Testis (tissue), 2 donors: ENCODE data around the gene ZNF692.

ENCODE experiments used
- POLR2A ChIP-seq: fragments of 450-650 bp; IDR thresholded peaks from one replicate; pipeline ENCODE4 v1.6.1; 2017; ENCODE audit warnings: antibody characterized with exemption, mild to moderate bottlenecking, moderate library complexity
- TF ChIP-seq, protein P1 (sequence below), 3 experiments: fragments of 450-650 bp in 2 of 3; fragments of 200-600 bp in 1 of 3; sonication (generic) in 1 of 3; IDR thresholded peaks; one replicate each; pipeline ENCODE4 v1.5.1; 2016 to 2019; ENCODE audit warnings: antibody characterized with exemption in 3 of 3, mild to moderate bottlenecking in 2 of 3, moderate library complexity in 1 of 3

GRCh38 chr1:248814351-248814750 is 44.5 kb downstream of the ZNF692 start:
- TF ChIP-seq POLR2A, result no peak
- TF ChIP-seq, protein P1, sequence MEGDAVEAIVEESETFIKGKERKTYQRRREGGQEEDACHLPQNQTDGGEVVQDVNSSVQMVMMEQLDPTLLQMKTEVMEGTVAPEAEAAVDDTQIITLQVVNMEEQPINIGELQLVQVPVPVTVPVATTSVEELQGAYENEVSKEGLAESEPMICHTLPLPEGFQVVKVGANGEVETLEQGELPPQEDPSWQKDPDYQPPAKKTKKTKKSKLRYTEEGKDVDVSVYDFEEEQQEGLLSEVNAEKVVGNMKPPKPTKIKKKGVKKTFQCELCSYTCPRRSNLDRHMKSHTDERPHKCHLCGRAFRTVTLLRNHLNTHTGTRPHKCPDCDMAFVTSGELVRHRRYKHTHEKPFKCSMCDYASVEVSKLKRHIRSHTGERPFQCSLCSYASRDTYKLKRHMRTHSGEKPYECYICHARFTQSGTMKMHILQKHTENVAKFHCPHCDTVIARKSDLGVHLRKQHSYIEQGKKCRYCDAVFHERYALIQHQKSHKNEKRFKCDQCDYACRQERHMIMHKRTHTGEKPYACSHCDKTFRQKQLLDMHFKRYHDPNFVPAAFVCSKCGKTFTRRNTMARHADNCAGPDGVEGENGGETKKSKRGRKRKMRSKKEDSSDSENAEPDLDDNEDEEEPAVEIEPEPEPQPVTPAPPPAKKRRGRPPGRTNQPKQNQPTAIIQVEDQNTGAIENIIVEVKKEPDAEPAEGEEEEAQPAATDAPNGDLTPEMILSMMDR (IDR thresholded peaks at IDR 0.05), result no peak
